Measurements from ENCODE around the gene GSE1. TPM values are rescaled to one million over a fixed set of nuclear protein-coding genes. Genes with fewer than 3 reads are reported as not detected.

GSE1 gene
- total and polyA plus RNA-seq, 9 of the 15 experiments (the other 6 are each of a cell fraction or from before 2014, with no cell fraction given) = 12.2 to 244 (median 57.9) TPM

DNA sequence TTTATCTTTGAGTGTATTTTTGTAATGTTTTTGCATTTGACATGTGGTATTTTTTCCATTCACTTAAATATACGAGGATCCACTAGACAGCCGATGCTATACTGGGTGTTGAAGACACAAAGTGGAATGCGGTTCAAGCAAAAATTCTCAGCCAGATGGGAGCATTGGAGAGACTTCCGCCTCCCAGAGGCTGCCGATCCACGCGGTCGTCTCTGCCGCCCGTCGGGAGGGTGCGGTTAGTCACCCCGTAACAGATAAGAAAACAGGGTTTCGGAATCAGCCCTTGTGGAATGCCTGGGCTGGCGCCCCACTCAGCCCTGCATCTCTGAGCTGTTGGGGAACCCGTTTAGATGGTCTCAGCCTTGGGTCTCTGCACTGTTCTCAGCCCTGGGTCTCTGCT lies 7.3 kb downstream of the GSE1 start (continued):
- TF ChIP-seq TFAP4 (CRISPR knock-in tag; IDR thresholded peaks at IDR 0.05; ENCODE audit: borderline replicate concordance) (peak; percentile 83; the same call in 1 of the 2 replicates), GATAD2A (IDR thresholded peaks at IDR 0.05) (no peak), EHMT2 (IDR thresholded peaks at IDR 0.05) (no peak), DPF2 (IDR thresholded peaks at IDR 0.05) (peak; percentile 63), NELFE (IDR thresholded peaks at IDR 0.05; ENCODE audit: insufficient read depth, insufficient read length) (no peak), HDAC1 (IDR thresholded peaks at IDR 0.05) (no peak), CBX3 (IDR thresholded peaks at IDR 0.05; ENCODE audit: borderline replicate concordance in 1 of 2, low read length in 2 of 2) (0 out of 3 replicates have a peak, but pooled peaks of 1 of the 2 experiments have one; percentile 37), ARID3A (IDR thresholded peaks at IDR 0.05; ENCODE audit: borderline replicate concordance, low read depth, low read length) (no peak), SMARCB1 (IDR thresholded peaks at IDR 0.05; ENCODE audit: insufficient read length, low read depth) (no peak), TAF15 (IDR thresholded peaks at IDR 0.05; ENCODE audit: low read depth, low read length) (no peak), FOXM1 (IDR thresholded peaks at IDR 0.05; ENCODE audit: low read depth) (no peak), FOXM1 (CRISPR knock-in tag; IDR thresholded peaks at IDR 0.05; ENCODE audit: low read depth) (no peak), ZBTB1 (CRISPR knock-in tag; IDR thresholded peaks at IDR 0.05; ENCODE audit: borderline replicate concordance, low read depth) (no peak)
- TF ChIP-seq, protein P1, sequence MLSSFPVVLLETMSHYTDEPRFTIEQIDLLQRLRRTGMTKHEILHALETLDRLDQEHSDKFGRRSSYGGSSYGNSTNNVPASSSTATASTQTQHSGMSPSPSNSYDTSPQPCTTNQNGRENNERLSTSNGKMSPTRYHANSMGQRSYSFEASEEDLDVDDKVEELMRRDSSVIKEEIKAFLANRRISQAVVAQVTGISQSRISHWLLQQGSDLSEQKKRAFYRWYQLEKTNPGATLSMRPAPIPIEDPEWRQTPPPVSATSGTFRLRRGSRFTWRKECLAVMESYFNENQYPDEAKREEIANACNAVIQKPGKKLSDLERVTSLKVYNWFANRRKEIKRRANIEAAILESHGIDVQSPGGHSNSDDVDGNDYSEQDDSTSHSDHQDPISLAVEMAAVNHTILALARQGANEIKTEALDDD (IDR thresholded peaks at IDR 0.05) = no peak
- TF ChIP-seq, protein P2, sequence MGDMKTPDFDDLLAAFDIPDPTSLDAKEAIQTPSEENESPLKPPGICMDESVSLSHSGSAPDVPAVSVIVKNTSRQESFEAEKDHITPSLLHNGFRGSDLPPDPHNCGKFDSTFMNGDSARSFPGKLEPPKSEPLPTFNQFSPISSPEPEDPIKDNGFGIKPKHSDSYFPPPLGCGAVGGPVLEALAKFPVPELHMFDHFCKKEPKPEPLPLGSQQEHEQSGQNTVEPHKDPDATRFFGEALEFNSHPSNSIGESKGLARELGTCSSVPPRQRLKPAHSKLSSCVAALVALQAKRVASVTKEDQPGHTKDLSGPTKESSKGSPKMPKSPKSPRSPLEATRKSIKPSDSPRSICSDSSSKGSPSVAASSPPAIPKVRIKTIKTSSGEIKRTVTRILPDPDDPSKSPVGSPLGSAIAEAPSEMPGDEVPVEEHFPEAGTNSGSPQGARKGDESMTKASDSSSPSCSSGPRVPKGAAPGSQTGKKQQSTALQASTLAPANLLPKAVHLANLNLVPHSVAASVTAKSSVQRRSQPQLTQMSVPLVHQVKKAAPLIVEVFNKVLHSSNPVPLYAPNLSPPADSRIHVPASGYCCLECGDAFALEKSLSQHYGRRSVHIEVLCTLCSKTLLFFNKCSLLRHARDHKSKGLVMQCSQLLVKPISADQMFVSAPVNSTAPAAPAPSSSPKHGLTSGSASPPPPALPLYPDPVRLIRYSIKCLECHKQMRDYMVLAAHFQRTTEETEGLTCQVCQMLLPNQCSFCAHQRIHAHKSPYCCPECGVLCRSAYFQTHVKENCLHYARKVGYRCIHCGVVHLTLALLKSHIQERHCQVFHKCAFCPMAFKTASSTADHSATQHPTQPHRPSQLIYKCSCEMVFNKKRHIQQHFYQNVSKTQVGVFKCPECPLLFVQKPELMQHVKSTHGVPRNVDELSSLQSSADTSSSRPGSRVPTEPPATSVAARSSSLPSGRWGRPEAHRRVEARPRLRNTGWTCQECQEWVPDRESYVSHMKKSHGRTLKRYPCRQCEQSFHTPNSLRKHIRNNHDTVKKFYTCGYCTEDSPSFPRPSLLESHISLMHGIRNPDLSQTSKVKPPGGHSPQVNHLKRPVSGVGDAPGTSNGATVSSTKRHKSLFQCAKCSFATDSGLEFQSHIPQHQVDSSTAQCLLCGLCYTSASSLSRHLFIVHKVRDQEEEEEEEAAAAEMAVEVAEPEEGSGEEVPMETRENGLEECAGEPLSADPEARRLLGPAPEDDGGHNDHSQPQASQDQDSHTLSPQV (IDR thresholded peaks at IDR 0.05) = peak; percentile 73
- TF ChIP-seq, protein P3, sequence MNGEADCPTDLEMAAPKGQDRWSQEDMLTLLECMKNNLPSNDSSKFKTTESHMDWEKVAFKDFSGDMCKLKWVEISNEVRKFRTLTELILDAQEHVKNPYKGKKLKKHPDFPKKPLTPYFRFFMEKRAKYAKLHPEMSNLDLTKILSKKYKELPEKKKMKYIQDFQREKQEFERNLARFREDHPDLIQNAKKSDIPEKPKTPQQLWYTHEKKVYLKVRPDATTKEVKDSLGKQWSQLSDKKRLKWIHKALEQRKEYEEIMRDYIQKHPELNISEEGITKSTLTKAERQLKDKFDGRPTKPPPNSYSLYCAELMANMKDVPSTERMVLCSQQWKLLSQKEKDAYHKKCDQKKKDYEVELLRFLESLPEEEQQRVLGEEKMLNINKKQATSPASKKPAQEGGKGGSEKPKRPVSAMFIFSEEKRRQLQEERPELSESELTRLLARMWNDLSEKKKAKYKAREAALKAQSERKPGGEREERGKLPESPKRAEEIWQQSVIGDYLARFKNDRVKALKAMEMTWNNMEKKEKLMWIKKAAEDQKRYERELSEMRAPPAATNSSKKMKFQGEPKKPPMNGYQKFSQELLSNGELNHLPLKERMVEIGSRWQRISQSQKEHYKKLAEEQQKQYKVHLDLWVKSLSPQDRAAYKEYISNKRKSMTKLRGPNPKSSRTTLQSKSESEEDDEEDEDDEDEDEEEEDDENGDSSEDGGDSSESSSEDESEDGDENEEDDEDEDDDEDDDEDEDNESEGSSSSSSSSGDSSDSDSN (IDR thresholded peaks at IDR 0.05; ENCODE audit: borderline replicate concordance in 1 of 2, low read depth in 2 of 2, low read length in 2 of 2) = peak in 1 of 2 experiments; percentile 62; a peak in 1 of 4 replicates
- TF ChIP-seq, protein P4, sequence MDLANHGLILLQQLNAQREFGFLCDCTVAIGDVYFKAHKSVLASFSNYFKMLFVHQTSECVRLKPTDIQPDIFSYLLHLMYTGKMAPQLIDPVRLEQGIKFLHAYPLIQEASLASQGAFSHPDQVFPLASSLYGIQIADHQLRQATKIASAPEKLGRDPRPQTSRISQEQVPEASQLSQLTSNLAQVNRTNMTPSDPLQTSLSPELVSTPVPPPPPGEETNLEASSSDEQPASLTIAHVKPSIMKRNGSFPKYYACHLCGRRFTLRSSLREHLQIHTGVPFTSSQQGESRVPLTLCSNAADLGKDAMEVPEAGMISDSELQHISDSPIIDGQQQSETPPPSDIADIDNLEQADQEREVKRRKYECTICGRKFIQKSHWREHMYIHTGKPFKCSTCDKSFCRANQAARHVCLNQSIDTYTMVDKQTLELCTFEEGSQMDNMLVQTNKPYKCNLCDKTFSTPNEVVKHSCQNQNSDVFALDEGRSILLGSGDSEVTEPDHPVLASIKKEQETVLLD (IDR thresholded peaks at IDR 0.05) = peak; percentile 18; the same call in 1 of the 2 replicates
